Activated CD4-positive, alpha-beta T cell treated with anti-CD3 and anti-CD28 coated beads for 36 hours (primary cell): Measurements from ENCODE around the gene NEK8. TPM values are rescaled to one million over a fixed set of nuclear protein-coding genes. Genes with fewer than 3 reads are reported as not detected.
"Not testable (repeated sequence)": the region's sequence is repeated elsewhere in the genome, so short reads cannot be mapped to it uniquely, and the experiment has no call there.

Experiments
- ATAC-seq: fragments of 200-7000 bp; cut with Tn5 transposase; one replicate; pipeline ENCODE4 v1.10.0; 2021; ENCODE audit warnings: mild to moderate bottlenecking, moderate library complexity
- CTCF ChIA-PET: fragments of 350-600 bp; sonication (Branson Sonifier 250); formaldehyde crosslinking; loops from one replicate; lab custom pipeline; 2021; ENCODE audit warnings: antibody characterized with exemption; lab: Charles Lee
- POLR2A ChIA-PET: fragments of 350-600 bp; sonication (Branson Sonifier 250); formaldehyde crosslinking; loops from one replicate; lab custom pipeline; 2021; ENCODE audit warnings: antibody characterized with exemption, inconsistent platforms; lab: Charles Lee
- DNase-seq: peaks from one replicate; pipeline ENCODE4 v3.0.0-alpha.2; 2020
- H3K27ac Mint-ChIP-seq: one replicate; pipeline ENCODE4 v1.8.0; 2021; ENCODE audit warnings: mixed read lengths
- H3K27me3 Mint-ChIP-seq: one replicate; pipeline ENCODE4 v1.8.0; 2021; ENCODE audit warnings: mixed read lengths
- H3K36me3 Mint-ChIP-seq: one replicate; pipeline ENCODE4 v1.8.0; 2021; ENCODE audit warnings: low read depth, mixed read lengths
- H3K4me1 Mint-ChIP-seq: one replicate; pipeline ENCODE4 v1.8.0; 2021; ENCODE audit warnings: mixed read lengths
- H3K4me3 Mint-ChIP-seq: one replicate; pipeline ENCODE4 v1.8.0; 2021; ENCODE audit warnings: mild to moderate bottlenecking, moderate library complexity, mixed read lengths
- H3K9me3 Mint-ChIP-seq: one replicate; pipeline ENCODE4 v1.8.0; 2021; ENCODE audit warnings: low read depth, mixed read lengths
- intact Hi-C, 2 experiments: fragments of 100-400 bp; cut with DNase I in 1 of 2; cut with micrococcal nuclease in 1 of 2; formaldehyde crosslinking; loops; one replicate each; pipeline versions ENCODE4 v1.14.2 to v1.15.1; 2022 to 2024; cut with DNase I, micrococcal nuclease
- total RNA-seq, 2 experiments: library from RNA; stranded (reverse); gene quantifications; one replicate each; pipeline ENCODE4 v1.2.3, GENCODE V29; 2021

The NEK8 gene
- total RNA-seq, 2 experiments from 2014 or later, result 3.8 to 4.0 TPM

DNA sequence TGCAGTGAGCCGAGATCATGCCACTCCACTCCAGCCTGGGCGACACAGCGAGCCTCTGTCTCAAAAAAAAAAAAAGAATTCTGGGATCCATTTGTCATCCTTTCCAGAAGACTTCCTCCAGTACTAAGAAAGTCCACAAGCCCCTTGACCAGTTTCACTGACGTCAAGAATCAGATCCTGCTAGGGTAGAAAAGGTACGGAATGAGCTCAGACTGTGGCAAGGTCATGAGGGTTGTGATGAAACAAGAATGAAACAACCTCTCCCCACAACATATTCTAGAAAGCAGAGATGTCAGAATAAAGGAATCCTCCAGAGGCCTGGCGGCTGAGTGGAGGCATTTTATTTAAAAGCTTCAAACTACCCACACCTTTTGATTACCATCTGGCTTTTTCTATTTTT, 45.1 kb downstream of the NEK8 start:
- no peaks in the 10 kb centered on the region for H3K9me3 Mint-ChIP-seq
- DNase-seq, result no peak
- POLR2A ChIA-PET, result interaction anchor here (0.6 to 0.8 kb wide), 4 partner anchors 37 to 352 kb away, joined by 3 to 9 read pairs (median 4); no protein-coding TSS in a partner anchor
- H3K4me1 Mint-ChIP-seq, result peaks cover 25% of the 10 kb centered on the region
- intact Hi-C loops, result no loop called here
- H3K27ac Mint-ChIP-seq, result no peak overlapping the region
- peak; percentile 63 for ATAC-seq
- no peak overlapping the region for H3K4me3 Mint-ChIP-seq
- H3K36me3 Mint-ChIP-seq, result peaks cover 10% of the 10 kb centered on the region
- H3K27me3 Mint-ChIP-seq, result no peaks in the 10 kb centered on the region
- CTCF ChIA-PET, result interaction anchor here (0.7 to 5.0 kb wide), 8 partner anchors 10 to 192 kb away, joined by 3 to 63 read pairs (median 4); no protein-coding TSS in a partner anchor

DNA sequence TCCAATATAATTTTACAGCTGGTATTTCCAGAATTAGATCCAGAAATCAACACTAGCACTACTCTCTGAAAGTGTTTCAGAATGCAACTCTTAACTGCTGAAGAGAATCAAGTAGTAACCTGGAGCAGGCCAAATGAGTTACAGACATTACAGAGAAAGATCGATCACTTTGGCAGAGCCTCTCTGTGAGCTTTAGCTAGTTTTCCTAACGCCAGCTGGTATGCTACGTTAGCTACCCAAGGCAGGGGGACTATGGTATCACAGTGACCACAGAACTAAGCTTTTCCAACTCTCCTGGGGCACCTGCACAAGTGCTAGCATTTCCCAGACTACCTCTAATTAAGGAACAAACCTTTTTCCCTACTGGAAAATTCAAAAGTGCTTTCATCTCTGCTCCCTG, 45.6 kb downstream of the NEK8 start:
- ChIA-PET POLR2A (interaction anchor here (0.6 to 0.7 kb wide), 4 partner anchors 10 to 352 kb away, joined by 3 to 9 read pairs (median 6); no protein-coding TSS in a partner anchor), CTCF (interaction anchor here (0.6 to 5.0 kb wide), 11 partner anchors 11 to 590 kb away, joined by 3 to 63 read pairs (median 4); no protein-coding TSS in a partner anchor)
- Mint-ChIP-seq H3K27me3 (no peaks in the 10 kb centered on the region), H3K4me3 (no peak overlapping the region), H3K9me3 (no peaks in the 10 kb centered on the region), H3K36me3 (peaks cover 15% of the 10 kb centered on the region), H3K4me1 (peaks cover 30% of the 10 kb centered on the region), H3K27ac (no peak overlapping the region)
- DNase-seq (no peak), ATAC-seq (no peak)
- intact Hi-C loops, result no loop called here

DNA sequence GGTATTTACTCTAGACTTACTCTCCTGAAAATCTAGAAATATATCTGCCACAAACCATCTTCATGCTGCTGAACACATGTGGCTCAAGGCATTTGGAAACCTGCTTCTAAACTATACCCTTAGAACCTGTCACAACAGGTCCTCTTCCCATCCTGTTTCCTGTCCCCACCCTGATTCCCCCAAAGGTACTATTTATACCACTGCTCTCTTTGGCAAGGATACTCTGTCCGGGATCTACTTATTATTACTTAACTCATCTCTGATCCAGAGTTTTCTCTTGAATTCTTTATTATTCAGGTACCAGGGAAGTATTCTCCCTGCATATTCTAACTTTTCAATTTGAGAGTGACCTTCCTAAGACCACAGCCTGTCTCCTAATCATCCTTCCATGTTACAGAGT, 48.6 kb downstream of the NEK8 start:
- ATAC-seq (no peak), DNase-seq (no peak)
- Mint-ChIP-seq H3K4me1 (peaks cover 35% of the 10 kb centered on the region), H3K27me3 (no peaks in the 10 kb centered on the region), H3K27ac (peak overlapping the region; percentile 32), H3K9me3 (no peaks in the 10 kb centered on the region), H3K4me3 (no peak overlapping the region), H3K36me3 (peaks cover 22% of the 10 kb centered on the region)
- intact Hi-C loops, result no loop called here
- ChIA-PET CTCF (interaction anchor here (0.7 to 1.3 kb wide), 2 partner anchors 27 to 121 kb away, joined by 3 read pairs; no protein-coding TSS in a partner anchor), POLR2A (no interaction called here)

DNA sequence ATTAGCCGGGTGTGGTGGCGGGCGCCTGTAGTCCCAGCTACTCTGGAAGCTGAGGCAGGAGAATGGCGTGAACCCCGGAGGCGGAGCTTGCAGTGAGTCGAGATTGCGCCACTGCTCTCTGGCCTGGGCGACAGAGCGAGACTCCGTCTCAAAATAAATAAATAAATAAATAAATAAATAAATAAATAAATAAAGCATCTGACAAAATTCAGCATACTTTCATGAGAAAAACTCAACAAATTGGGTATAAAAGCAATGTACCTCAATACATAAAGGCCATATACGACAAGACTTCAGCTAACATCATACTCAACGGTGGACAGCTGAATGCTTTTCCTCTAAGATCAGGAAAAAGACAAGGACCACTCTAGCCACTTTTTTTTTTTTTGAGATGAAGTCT, 51.0 kb downstream of the NEK8 start:
- intact Hi-C loops, H3K27ac Mint-ChIP-seq, H3K9me3 Mint-ChIP-seq, POLR2A ChIA-PET, ATAC-seq, H3K27me3 Mint-ChIP-seq, DNase-seq, H3K4me3 Mint-ChIP-seq: not testable (repeated sequence)
- Mint-ChIP-seq H3K4me1 (peaks cover 33% of the 10 kb centered on the region), H3K36me3 (peaks cover 18% of the 10 kb centered on the region)
- CTCF ChIA-PET, result interaction anchor here (0.5 to 1.6 kb wide), 2 partner anchors 16 to 511 kb away, joined by 4 to 6 read pairs; no protein-coding TSS in a partner anchor

DNA sequence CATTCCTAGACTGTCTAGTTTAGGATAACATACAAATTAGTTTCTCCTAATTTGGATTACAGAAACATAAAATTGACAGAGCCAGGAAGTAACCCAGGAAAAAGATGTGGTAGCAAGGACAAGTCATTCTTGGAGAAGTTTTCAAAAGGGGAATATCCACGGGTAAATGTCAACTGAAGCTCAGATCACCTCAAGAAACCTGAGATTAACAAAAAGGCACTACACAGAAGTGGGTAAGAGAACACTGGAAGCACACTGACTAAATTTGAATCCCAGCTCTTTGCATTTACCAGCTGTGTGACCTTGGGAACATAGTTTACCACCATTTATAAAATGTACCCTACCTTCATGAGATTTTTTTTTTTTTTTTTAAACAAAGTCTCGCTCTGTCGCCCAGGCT, 54.6 kb downstream of the NEK8 start:
- Mint-ChIP-seq H3K4me1 (peaks cover 17% of the 10 kb centered on the region), H3K27ac (no peak overlapping the region), H3K4me3 (no peak overlapping the region), H3K36me3 (peaks cover 16% of the 10 kb centered on the region), H3K27me3 (no peaks in the 10 kb centered on the region), H3K9me3 (no peaks in the 10 kb centered on the region)
- ChIA-PET POLR2A (no interaction called here), CTCF (interaction anchor here (0.6 to 5.3 kb wide), 3 partner anchors 17 to 631 kb away, joined by 3 to 30 read pairs (median 3); no protein-coding TSS in a partner anchor)
- peak; percentile 33 for ATAC-seq
- no peak for DNase-seq
- intact Hi-C loops, result no loop called here

DNA sequence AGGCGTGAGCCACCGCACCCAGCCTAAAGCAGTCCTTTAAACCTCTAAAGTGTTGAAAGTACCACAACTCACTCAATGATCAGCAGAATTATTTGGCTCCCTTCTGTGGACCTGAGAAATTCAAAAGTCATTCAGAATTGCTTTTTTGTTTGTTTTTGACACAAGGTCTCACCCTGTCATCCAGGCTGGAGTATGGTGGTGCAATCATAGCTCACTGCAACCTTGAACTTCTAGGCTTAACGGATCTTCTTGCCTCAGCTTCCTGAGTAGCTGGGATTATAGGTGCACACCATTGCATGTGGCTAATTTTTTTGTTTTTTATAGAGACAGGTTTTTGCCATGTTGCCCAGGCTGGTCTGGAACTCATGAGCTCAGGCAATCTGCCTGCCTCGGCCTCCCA, 59.5 kb downstream of the NEK8 start:
- ChIA-PET POLR2A (no interaction called here), CTCF (interaction anchor here (0.6 to 1.3 kb wide), 3 partner anchors 14 to 71 kb away, joined by 3 to 6 read pairs (median 3); no protein-coding TSS in a partner anchor)
- no peak overlapping the region for H3K27ac Mint-ChIP-seq
- no peaks in the 10 kb centered on the region for H3K27me3 Mint-ChIP-seq
- ATAC-seq, result no peak
- peaks cover 3% of the 10 kb centered on the region for H3K36me3 Mint-ChIP-seq
- no peak for DNase-seq
- no peaks in the 10 kb centered on the region for H3K9me3 Mint-ChIP-seq
- intact Hi-C loops, result loop anchor here in 1 of 2 experiments (2.0 kb wide), 1 partner anchor 15 kb away; no protein-coding TSS in a partner anchor
- no peak overlapping the region for H3K4me3 Mint-ChIP-seq
- H3K4me1 Mint-ChIP-seq, result peaks cover 15% of the 10 kb centered on the region

Other genes starting within 250 kb of the NEK8 start
- not detected for gene FOXN1, start 222.4 kb upstream of the NEK8 start, total RNA-seq
- 10 to 100 TPM; 35.9 to 48.7 TPM for gene UNC119, start 176.2 kb upstream of the NEK8 start, total RNA-seq
- gene PIGS, start 157.3 kb upstream of the NEK8 start, total RNA-seq, result 10 to 100 TPM; 38.7 to 41.4 TPM
- 100 to 1,000 TPM; 131 to 133 TPM for gene ALDOC, start 151.9 kb upstream of the NEK8 start, total RNA-seq
- 100 to 1,000 TPM; 142 to 165 TPM for gene SPAG5, start 129.8 kb upstream of the NEK8 start, total RNA-seq
- gene RSKR, start 114.6 kb upstream of the NEK8 start, total RNA-seq, result 10 to 100 TPM; 17.6 to 21.4 TPM
- gene BLTP2, start 83.6 kb upstream of the NEK8 start, total RNA-seq, result 100 to 1,000 TPM; 138 to 152 TPM
- 10 to 100 TPM; 36.6 to 37.2 TPM for gene SDF2, start 66.9 kb upstream of the NEK8 start, total RNA-seq
- gene SUPT6H, start 66.6 kb upstream of the NEK8 start, total RNA-seq, result 10 to 100 TPM; 80.6 to 85.8 TPM
- gene PROCA1, start 16.9 kb upstream of the NEK8 start, total RNA-seq, result 1 to 10 TPM; 4.0 to 4.5 TPM
- 10 to 100 TPM; 13.6 to 17.4 TPM for gene RAB34, start 10.9 kb upstream of the NEK8 start, total RNA-seq
- 1,000 to 10,000 TPM; 2,164 to 2,505 TPM for gene RPL23A, start 8.8 kb upstream of the NEK8 start, total RNA-seq
- gene TLCD1, start 2.6 kb upstream of the NEK8 start, total RNA-seq, result 1 to 10 TPM; 8.5 to 8.7 TPM
- gene TRAF4, start 15.2 kb downstream of the NEK8 start, total RNA-seq, result 100 to 1,000 TPM in 1 of 2 experiments, 10 to 100 TPM in 1; 96.5 to 117 TPM
- gene FAM222B, start 114.0 kb downstream of the NEK8 start, total RNA-seq, result 10 to 100 TPM; 16.8 to 20.8 TPM
- 10 to 100 TPM; 51.5 to 74.8 TPM for gene ERAL1, start 126.2 kb downstream of the NEK8 start, total RNA-seq
- 10 to 100 TPM; 81.3 to 88.4 TPM for gene FLOT2, start 168.9 kb downstream of the NEK8 start, total RNA-seq
- gene DHRS13, start 174.3 kb downstream of the NEK8 start, total RNA-seq, result 10 to 100 TPM; 23.3 to 29.5 TPM
- gene PHF12, start 222.7 kb downstream of the NEK8 start, total RNA-seq, result 10 to 100 TPM; 48.6 to 52.3 TPM